Thoracic aorta (tissue), 2 donors: ENCODE measurements around the gene C2orf80. TPM values are rescaled to one million over a fixed set of nuclear protein-coding genes. Genes with fewer than 3 reads are reported as not detected.
"Not testable (repeated sequence)": the region's sequence is repeated elsewhere in the genome, so short reads cannot be mapped to it uniquely, and the experiment has no call there.

Source experiments
- ATAC-seq: fragments of 150-250 bp; one replicate; pipeline ENCODE4 v1.8.0; 2017; ENCODE audit warnings: low read depth; ENCODE audit not compliant: insufficient number of reproducible peaks, low FRiP score
- DNase-seq: peaks from one replicate; pipeline ENCODE4 v3.0.0-alpha.2; 2020; ENCODE audit warnings: low spot score
- H3K27ac ChIP-seq, 2 donors: fragments of 200-600 bp; sonication (generic); 1 replicate in 1 of 2; 2 replicates in 1 of 2; pipeline ENCODE4 v1.5.1; 2016; ENCODE audit warnings: mild to moderate bottlenecking in 2 of 2, moderate library complexity in 2 of 2
- H3K27me3 ChIP-seq: fragments of 200-600 bp; sonication (generic); replicated peaks from 2 replicates; pipeline ENCODE4 v1.6.0; 2016; ENCODE audit warnings: mild to moderate bottlenecking; ENCODE audit not compliant: insufficient read depth
- H3K36me3 ChIP-seq: fragments of 200-600 bp; sonication (generic); one replicate; pipeline ENCODE4 v1.5.1; 2016
- H3K4me1 ChIP-seq, 2 donors: fragments of 200-600 bp; sonication (generic); 1 replicate in 1 of 2; 2 replicates in 1 of 2; pipeline versions ENCODE4 v1.5.1 to v1.6.0; 2016; ENCODE audit warnings: low read depth in 2 of 2, mild to moderate bottlenecking in 1 of 2; ENCODE audit not compliant: control insufficient read depth in 1 of 2
- H3K4me3 ChIP-seq: fragments of 200-600 bp; sonication (generic); 2 replicates; pipeline ENCODE4 v1.5.1; 2016; ENCODE audit warnings: mild to moderate bottlenecking
- H3K9me3 ChIP-seq: fragments of 200-600 bp; sonication (generic); 2 replicates; pipeline ENCODE4 v1.5.1; 2016
- CTCF ChIP-seq: fragments of 200-600 bp; sonication (generic); IDR thresholded peaks from one replicate; pipeline ENCODE4 v1.5.1; 2019; ENCODE audit warnings: antibody characterized with exemption
- total RNA-seq, 2 donors: library from RNA; depleted of rRNA; stranded (reverse); fragments of >200 nt; gene quantifications; one replicate each; pipeline versions ENCODE4 v1.1.0 to v1.2.3, GENCODE V29; 2016

C2orf80 gene
- total RNA-seq, 2 donors from 2014 or later: not detected

DNA sequence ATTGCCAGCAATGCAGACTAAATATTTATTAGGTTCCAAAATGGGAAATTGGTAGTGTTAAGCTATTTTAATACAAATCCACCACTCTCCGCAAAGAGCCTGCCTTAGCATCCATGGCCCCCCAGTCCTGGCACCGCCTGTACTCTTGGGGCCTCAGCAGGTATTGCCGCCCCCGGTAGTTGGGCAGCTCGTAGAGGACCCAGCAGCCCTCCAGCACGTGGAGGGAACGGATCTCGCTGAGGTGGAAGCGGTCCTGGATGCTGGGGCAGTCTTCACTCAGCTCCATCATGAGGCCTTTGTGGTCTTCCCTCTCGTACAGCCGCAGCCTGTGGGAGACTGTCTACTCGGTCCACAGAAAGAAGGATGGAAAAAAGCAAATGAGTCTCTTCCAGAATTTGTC is 61.7 kb downstream of the C2orf80 start:
- no peak for ATAC-seq

GRCh38 chr2:208127090-208127489 is 62.7 kb downstream of the C2orf80 start:
- no peak for ATAC-seq
- H3K9me3 ChIP-seq: no peaks in the 10 kb centered on the region
- no peak for TF ChIP-seq CTCF

More for the DNA sequence above, 61.7 kb downstream of the C2orf80 start:
- no peak for DNase-seq
- peaks cover 0 to 3% of the 10 kb centered on the region in 2 donors for H3K4me1 ChIP-seq
- H3K27me3 ChIP-seq: no peaks in the 10 kb centered on the region
- no peak overlapping the region for H3K27ac ChIP-seq
- no peaks in the 10 kb centered on the region for H3K9me3 ChIP-seq
- TF ChIP-seq CTCF: no peak
- no peak overlapping the region for H3K4me3 ChIP-seq
- H3K36me3 ChIP-seq: no peaks in the 10 kb centered on the region

GRCh38 chr2:208125251-208125650 is 64.6 kb downstream of the C2orf80 start:
- Histone ChIP-seq H3K27ac (no peak overlapping the region), H3K27me3 (no peaks in the 10 kb centered on the region), H3K9me3 (no peaks in the 10 kb centered on the region), H3K36me3 (no peaks in the 10 kb centered on the region), H3K4me3 (no peak overlapping the region), H3K4me1 (peaks cover 0 to 3% of the 10 kb centered on the region in 2 donors)
- no peak for ATAC-seq
- DNase-seq: no peak
- TF ChIP-seq CTCF: no peak

More at GRCh38 chr2:208127090-208127489, 62.7 kb downstream of the C2orf80 start:
- no peak overlapping the region for H3K4me3 ChIP-seq
- peaks cover 0 to 3% of the 10 kb centered on the region in 2 donors for H3K4me1 ChIP-seq
- DNase-seq: no peak
- no peaks in the 10 kb centered on the region for H3K36me3 ChIP-seq
- H3K27me3 ChIP-seq: no peaks in the 10 kb centered on the region
- H3K27ac ChIP-seq: no peak overlapping the region

DNA sequence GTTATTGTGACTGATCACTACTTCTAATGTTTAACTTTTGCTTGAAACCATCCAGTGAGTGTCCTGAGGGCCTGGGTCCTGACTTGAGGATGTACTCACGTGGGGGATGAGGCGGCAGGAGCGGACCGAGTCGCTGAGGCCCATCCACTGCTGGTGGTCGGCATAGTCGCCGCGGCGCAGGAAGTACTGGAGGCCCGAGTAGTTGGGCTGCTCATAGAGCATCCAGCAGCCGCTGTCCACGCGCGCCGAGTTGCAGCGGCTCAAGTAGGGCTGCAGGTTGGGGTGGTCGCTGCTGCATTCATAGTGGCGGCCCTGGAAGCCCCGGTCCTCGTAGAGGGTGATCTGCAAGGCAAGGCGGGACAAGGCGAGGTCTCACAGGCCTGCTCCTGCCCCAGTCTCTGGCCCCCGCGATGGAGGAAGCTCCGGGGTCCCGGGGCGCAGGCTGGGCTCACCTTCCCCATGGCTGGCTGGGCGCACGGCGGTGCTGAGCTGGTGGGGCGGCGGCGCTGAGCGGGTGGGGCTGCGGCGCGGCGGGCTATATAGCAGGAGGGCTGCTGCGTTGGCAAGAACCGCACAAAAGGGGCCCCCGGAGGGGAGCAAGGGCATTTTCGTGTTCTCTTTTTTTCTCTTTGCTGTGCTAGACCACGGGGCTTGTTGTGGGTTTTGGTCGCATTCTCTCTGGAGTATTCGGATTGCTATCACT is 65.7 kb downstream of the C2orf80 start, which contains the start of gene CRYGD:
CRYGD (minus strand) TSS at position 512 of the 703 bp plus-strand sequence; CDS start at position 461, 51 bp downstream.
- not testable (repeated sequence) for H3K4me1 ChIP-seq, H3K36me3 ChIP-seq, H3K27me3 ChIP-seq, DNase-seq, H3K27ac ChIP-seq, H3K9me3 ChIP-seq, ATAC-seq
- H3K4me3 ChIP-seq: peak within 1 kb of the TSS; percentile 20

- TF ChIP-seq CTCF: no peak
- H3K36me3 ChIP-seq: no peaks in the 10 kb centered on the region
- no peaks in the 10 kb centered on the region for H3K9me3 ChIP-seq
- no peak overlapping the region for H3K27ac ChIP-seq
- no peak for DNase-seq
- no peak overlapping the region for H3K4me3 ChIP-seq
- H3K27me3 ChIP-seq: no peaks in the 10 kb centered on the region
- no peak for ATAC-seq
- peaks cover 0 to 3% of the 10 kb centered on the region in 2 donors for H3K4me1 ChIP-seq
These were observed 67.6 kb downstream of the C2orf80 start for GRCh38 chr2:208122248-208122647.
